22Rv1 (cell line): ENCODE results near the gene TAAR1.

Experiments
- H3K27ac ChIP-seq: fragments of 450-650 bp; 2 replicates; pipeline ENCODE4 v1.5.1; 2017
- ZFX ChIP-seq: fragments of 450-650 bp; IDR thresholded peaks from 2 replicates; pipeline ENCODE4 v1.6.1; 2017; ENCODE audit warnings: antibody characterized with exemption, borderline replicate concordance
- TF ChIP-seq, protein P1 (sequence below): fragments of 450-650 bp; IDR thresholded peaks from 2 replicates; pipeline ENCODE4 v1.5.1; 2017; ENCODE audit warnings: mild to moderate bottlenecking

The TAAR1 gene

DNA sequence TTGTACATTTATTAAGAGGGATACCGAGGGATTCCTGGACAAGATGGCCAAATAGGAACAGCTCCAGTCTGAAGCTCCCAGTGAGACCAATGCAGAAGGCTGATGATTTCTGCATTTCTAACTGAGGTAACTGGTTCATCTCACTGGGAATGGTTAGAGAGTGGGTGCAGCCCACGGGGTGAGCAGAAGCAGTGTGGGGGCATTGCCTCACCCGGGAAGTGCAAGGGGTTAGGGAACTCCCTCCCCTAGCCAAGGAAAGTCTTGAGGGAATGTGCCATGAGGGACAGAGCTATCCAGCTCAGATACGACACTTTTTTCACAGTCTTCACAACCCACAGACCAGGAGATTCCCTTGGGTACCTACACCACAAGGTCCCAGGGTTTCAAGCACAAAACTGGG, 24.2 kb downstream of the TAAR1 start:
- no peak for TF ChIP-seq ZFX
- TF ChIP-seq, protein P1, sequence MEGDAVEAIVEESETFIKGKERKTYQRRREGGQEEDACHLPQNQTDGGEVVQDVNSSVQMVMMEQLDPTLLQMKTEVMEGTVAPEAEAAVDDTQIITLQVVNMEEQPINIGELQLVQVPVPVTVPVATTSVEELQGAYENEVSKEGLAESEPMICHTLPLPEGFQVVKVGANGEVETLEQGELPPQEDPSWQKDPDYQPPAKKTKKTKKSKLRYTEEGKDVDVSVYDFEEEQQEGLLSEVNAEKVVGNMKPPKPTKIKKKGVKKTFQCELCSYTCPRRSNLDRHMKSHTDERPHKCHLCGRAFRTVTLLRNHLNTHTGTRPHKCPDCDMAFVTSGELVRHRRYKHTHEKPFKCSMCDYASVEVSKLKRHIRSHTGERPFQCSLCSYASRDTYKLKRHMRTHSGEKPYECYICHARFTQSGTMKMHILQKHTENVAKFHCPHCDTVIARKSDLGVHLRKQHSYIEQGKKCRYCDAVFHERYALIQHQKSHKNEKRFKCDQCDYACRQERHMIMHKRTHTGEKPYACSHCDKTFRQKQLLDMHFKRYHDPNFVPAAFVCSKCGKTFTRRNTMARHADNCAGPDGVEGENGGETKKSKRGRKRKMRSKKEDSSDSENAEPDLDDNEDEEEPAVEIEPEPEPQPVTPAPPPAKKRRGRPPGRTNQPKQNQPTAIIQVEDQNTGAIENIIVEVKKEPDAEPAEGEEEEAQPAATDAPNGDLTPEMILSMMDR: no peak
- no peak overlapping the region for H3K27ac ChIP-seq

DNA sequence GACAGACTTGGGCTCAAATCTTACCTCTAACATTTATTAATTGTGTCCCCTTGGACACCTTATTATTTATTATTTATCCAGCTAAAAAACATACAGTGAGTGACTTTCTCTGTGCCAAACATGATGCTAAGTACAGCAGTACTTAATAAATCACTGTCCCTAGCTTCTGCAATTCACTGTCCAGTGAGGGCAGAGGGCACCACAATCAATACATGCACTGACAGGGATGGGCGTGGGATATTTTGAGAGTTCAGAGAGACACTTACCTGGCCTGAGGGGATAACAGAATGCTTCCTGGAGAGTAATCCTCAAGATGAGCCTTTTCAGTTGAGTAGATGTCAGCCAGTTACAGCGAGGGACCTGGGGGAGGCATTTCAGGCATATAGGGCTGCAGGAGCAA, 25.6 kb downstream of the TAAR1 start:
- TF ChIP-seq ZFX: no peak
- TF ChIP-seq, protein P1: no peak
- no peak overlapping the region for H3K27ac ChIP-seq

DNA sequence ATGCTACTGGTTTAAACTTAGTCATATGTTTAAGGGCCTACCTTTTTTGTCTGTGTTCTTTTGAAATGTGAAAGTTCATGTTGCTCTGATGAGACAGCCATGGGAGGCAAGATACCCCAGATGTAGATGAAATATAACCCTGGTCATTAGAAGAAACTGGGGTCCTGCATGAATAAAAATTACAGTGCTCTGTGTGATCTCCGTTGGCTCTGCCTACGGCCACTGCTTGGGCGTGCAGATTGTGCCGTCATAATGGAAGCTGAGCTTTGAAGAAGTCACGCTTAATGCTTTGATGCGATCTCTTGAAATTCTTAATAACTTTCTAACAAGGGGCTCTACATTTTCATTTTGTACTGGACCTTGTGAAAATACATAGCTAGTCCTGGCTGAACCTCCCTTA, 34.8 kb downstream of the TAAR1 start, which contains the start of gene TAAR2:
Gene TAAR2, minus strand, starts transcription at position 101 of the 400 bp plus-strand sequence. Its CDS starts 0 bp downstream, at position 101.
- no peak for TF ChIP-seq ZFX
- TF ChIP-seq, protein P1: no peak
- no peak within 1 kb of the TSS for H3K27ac ChIP-seq

DNA sequence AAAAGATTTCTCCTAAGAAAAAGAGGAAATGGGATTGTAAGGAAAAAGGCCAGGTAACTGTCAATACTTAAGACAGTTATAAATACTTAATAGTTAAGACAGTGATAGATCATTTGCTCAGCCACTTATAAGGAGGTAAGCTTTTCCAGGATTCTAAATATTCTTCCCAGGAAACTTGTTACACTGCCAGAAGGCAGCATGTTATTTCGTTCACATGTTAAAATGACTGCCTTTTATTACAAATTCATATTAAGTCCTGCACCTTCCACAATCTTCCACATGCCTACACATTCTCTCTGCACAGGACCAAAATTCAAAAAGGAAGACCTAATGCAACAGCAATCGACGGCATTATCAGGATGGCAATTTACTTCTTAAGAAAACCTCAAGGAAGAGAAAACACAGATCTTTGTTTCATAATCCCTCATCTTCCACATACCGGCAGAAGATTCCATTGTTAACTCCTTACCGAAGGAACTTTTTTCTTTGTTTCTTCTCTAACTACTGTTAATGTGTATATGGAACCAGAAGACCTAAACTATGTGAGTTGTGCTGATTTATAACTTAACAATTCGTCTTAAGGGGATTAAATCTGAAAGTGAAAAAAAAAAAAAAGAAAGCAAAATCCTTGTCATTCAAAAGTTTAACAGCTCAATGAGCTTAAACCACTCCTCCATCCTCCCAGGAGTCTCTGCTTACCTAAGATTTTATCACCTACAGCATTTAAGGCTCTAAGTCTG, 35.7 kb downstream of the TAAR1 start:
- no peak overlapping the region for H3K27ac ChIP-seq
- TF ChIP-seq, protein P1: no peak
- no peak for TF ChIP-seq ZFX

DNA sequence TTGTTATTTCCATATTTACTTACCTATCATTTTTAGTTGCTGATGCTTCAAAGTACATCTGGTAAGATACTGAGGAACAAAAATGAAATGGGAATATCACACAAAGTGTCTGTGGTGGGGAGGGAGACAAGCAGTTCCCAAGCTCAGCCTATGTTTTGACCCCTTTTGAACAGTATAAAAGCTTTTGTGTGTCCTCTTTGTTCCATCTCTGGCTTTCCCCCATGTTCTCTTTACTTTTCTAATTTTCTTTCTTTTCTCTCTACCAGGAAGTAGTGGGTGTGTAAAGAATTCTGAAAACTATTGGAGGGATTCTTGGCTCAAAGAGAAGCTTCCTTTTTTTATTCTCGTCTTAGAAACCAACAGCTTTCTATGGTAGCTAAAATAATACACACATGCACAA, 42.3 kb downstream of the TAAR1 start:
- TF ChIP-seq, protein P1: no peak
- no peak for TF ChIP-seq ZFX
- H3K27ac ChIP-seq: no peak overlapping the region

DNA sequence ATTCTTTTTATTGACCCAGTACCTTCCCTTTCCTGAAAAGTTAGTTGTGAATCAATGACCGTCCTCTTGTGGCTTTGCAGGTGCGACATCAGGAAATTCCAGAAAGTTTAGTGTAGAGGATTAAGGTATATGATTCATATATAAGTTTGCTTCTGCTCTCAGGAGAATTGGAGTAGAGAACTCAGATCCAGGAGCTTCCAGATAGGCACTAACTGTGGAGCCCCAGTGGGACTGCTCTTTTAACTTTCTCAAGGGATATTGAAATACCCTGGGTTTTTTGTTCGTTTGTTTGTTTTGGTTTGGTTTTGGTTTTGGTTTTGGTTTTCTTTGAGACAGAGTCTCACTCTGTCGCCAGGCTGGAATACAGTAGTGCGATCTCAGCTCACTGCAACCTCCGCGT, 44.4 kb downstream of the TAAR1 start:
- no peak overlapping the region for H3K27ac ChIP-seq
- no peak for TF ChIP-seq ZFX
- TF ChIP-seq, protein P1: no peak

DNA sequence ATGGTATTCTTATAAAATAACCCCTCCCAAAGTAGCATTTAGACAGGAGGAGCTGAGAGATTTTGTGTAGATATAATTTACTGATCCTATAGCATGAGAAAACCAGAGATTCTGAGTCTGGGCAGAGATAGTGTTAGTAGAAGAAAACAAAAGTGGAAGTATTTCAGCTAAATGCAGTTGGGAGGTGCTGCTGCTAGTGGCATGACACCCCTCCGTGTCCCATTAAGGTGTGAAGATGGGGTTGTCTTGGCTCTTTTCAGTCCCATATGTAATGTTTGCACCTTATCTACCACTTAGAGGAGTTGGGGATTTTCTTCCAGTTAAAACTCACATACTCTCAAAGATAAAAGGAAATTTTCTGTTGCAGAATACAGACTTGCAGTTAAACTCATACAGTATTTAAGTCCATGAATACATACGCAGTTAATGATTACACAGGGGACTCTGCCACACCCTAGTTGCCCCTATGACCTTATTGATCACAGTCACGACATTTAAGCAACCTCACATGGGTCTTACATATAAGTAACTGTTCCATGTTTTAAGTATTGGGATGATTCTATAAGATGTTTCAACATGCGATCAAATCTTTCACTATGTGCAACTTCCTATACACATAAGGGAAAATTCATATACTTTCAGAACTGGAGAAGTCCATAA, 46.4 kb downstream of the TAAR1 start:
- TF ChIP-seq, protein P1: no peak
- no peak for TF ChIP-seq ZFX

More for the DNA sequence above, 46.4 kb downstream of the TAAR1 start:
- no peak overlapping the region for H3K27ac ChIP-seq
